Neural cell (in vitro differentiated cells): Measurements from ENCODE around the gene CSTB.

ENCODE experiments used
- CTCF ChIP-seq: fragments of 450-650 bp; IDR thresholded peaks from 2 replicates; pipeline ENCODE4 v1.5.1; 2014; ENCODE audit warnings: antibody characterized with exemption, mild to moderate bottlenecking, moderate library complexity; ENCODE audit not compliant: poor library complexity, severe bottlenecking
- POLR2AphosphoS5 ChIP-seq: IDR thresholded peaks from 2 replicates; pipeline ENCODE4 v1.6.1; 2012
- REST ChIP-seq: IDR thresholded peaks from 2 replicates; pipeline ENCODE4 v1.6.1; 2012; ENCODE audit warnings: borderline replicate concordance

DNA sequence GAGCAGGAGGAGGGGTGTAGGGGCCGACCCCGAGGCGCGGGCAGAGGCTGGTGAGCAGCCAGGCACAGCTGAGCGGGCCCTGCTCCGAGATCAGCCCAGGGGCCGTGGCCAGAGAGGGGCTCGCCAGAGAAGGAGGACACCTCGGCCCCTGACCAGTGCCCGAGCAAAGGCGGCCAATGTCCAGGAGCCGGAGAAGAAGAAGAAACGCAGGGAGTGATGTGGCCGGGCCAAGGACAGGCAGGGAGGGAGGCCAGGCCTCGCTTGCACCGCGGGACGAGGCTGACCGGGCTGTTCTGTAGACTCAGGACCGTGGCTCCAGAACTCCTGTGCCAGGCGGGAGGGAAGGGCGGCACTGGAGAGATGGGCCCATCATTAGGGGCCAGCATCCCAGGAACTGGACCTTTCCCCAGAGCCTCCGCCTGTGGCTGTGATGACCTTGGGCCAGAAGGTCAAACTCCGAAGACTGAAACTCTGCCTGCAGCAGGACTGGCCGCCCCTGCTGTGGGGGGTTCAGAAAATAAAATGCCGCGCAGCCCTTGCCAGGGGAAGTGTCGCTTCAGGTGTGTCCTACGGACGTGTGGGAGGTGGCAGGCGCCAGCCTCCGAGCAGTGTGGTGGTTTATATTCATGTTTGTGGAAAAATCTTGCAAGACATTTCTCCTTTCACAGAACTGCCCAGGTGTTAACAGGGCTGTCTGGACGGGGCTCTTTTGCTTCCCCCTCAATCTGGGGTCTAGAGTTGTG lies 27.6 kb upstream of the CSTB start:
- TF ChIP-seq REST = no peak
- no peak for TF ChIP-seq CTCF
- TF ChIP-seq POLR2AphosphoS5 = no peak
